IMR-90 (cell line): Measurements from ENCODE around the gene ITGB4. TPM values are rescaled to one million over a fixed set of nuclear protein-coding genes. Genes with fewer than 3 reads are reported as not detected.

Source experiments
- ATAC-seq: fragments of 200-7000 bp; cut with Tn5 transposase; 2 replicates; pipeline ENCODE4 v1.9.1; 2020; ENCODE audit warnings: low read depth, mild to moderate bottlenecking, moderate library complexity
- BruUV-seq: library from RNA; stranded (reverse); fragments of 400-500 nt; replicated peaks from 2 replicates; lab custom pipeline; 2021; lab: Mats Ljungman, UMichigan
- CTCF ChIA-PET: fragments of 300-600 bp; formaldehyde crosslinking; extraction: SDS; loops from one replicate; lab custom pipeline; 2021; ENCODE audit warnings: antibody characterized with exemption; lab: Yijun Ruan, JAX
- POLR2A ChIA-PET: fragments of 300-600 bp; sonication (Branson Sonifier 250); formaldehyde crosslinking; loops from one replicate; lab custom pipeline; 2022; ENCODE audit warnings: antibody characterized with exemption; ENCODE audit not compliant: unreplicated experiment; lab: Charles Lee
- DNase-seq: peaks from one replicate; pipeline ENCODE4 v3.0.0; 2013
- H2AFZ ChIP-seq: replicated peaks from 2 replicates; pipeline ENCODE3; 2013; ENCODE audit warnings: low read length, mild to moderate bottlenecking; ENCODE audit not compliant: poor library complexity
- H2AK5ac ChIP-seq: 2 replicates; pipeline ENCODE4 v1.6.1; 2013; ENCODE audit warnings: low read depth, low read length, inconsistent platforms
- H2AK9ac ChIP-seq: replicated peaks from 2 replicates; pipeline ENCODE3; 2013; ENCODE audit warnings: mild to moderate bottlenecking, low read depth, low read length, moderate library complexity; ENCODE audit not compliant: poor library complexity
- H2BK120ac ChIP-seq: 2 replicates; pipeline ENCODE4 v1.6.1; 2013; ENCODE audit warnings: low read depth, low read length, inconsistent platforms
- H2BK15ac ChIP-seq: 3 replicates; pipeline ENCODE4 v1.6.1; 2013; ENCODE audit warnings: low read depth, low read length, inconsistent platforms
- H2BK20ac ChIP-seq: 2 replicates; pipeline ENCODE4 v1.6.1; 2013; ENCODE audit warnings: low read depth, mild to moderate bottlenecking, inconsistent platforms, low read length, moderate library complexity
- H2BK5ac ChIP-seq: 2 replicates; pipeline ENCODE4 v1.6.1; 2013; ENCODE audit warnings: mild to moderate bottlenecking, low read depth, low read length, inconsistent platforms; ENCODE audit not compliant: poor library complexity, severe bottlenecking
- H3K14ac ChIP-seq: replicated peaks from 2 replicates; pipeline ENCODE4 v1.6.1; 2013; ENCODE audit warnings: low read depth, low read length, inconsistent platforms
- H3K18ac ChIP-seq: 2 replicates; pipeline ENCODE4 v1.6.1; 2013; ENCODE audit warnings: low read depth, low read length, control low read depth
- H3K23ac ChIP-seq: 2 replicates; pipeline ENCODE4 v1.6.1; 2013; ENCODE audit warnings: low read depth, low read length, inconsistent platforms
- H3K27ac ChIP-seq: 2 replicates; pipeline ENCODE4 v1.5.1; 2013; ENCODE audit warnings: mild to moderate bottlenecking, control low read depth, low read length; ENCODE audit not compliant: insufficient read depth
- H3K27me3 ChIP-seq: 2 replicates; pipeline ENCODE4 v1.6.1; 2013; ENCODE audit warnings: low read length; ENCODE audit not compliant: control insufficient read depth, insufficient read depth
- H3K36me3 ChIP-seq: 2 replicates; pipeline ENCODE4 v1.6.1; 2013; ENCODE audit warnings: low read length, mixed read lengths; ENCODE audit not compliant: control insufficient read depth, insufficient read depth
- H3K4ac ChIP-seq: 2 replicates; pipeline ENCODE4 v1.6.1; 2013; ENCODE audit warnings: low read depth, low read length, inconsistent platforms
- H3K4me1 ChIP-seq: 2 replicates; pipeline ENCODE4 v1.6.1; 2013; ENCODE audit warnings: low read length, mixed read lengths; ENCODE audit not compliant: control insufficient read depth, insufficient read depth
- H3K4me2 ChIP-seq: 2 replicates; pipeline ENCODE4 v1.6.1; 2013; ENCODE audit warnings: low read depth, mild to moderate bottlenecking, control low read depth, low read length, moderate library complexity
- H3K4me3 ChIP-seq: 2 replicates; pipeline ENCODE4 v1.5.1; 2013; ENCODE audit warnings: low read depth, mild to moderate bottlenecking, control low read depth, low read length, moderate library complexity; ENCODE audit not compliant: insufficient read depth
- H3K56ac ChIP-seq: 2 replicates; pipeline ENCODE4 v1.6.1; 2013; ENCODE audit warnings: low read length, inconsistent platforms; ENCODE audit not compliant: insufficient read depth; ENCODE audit errors: extremely low read depth
- H3K79me1 ChIP-seq, 2 experiments: 2 replicates each; pipeline ENCODE4 v1.6.1; 2013; ENCODE audit warnings: low read length in 2 of 2, inconsistent platforms in 1 of 2, low read depth in 1 of 2
- H3K9ac ChIP-seq: 2 replicates; pipeline ENCODE4 v1.6.1; 2013; ENCODE audit warnings: low read depth, low read length, control low read depth
- H3K9me1 ChIP-seq: 2 replicates; pipeline ENCODE4 v1.6.1; 2013; ENCODE audit warnings: low read length, inconsistent platforms; ENCODE audit not compliant: insufficient read depth
- H3K9me3 ChIP-seq: 2 replicates; pipeline ENCODE4 v1.6.1; 2013; ENCODE audit warnings: low read length; ENCODE audit not compliant: control insufficient read depth, insufficient read depth
- H4K20me1 ChIP-seq: 2 replicates; pipeline ENCODE4 v1.6.1; 2013; ENCODE audit warnings: low read length, inconsistent platforms; ENCODE audit not compliant: insufficient read depth
- H4K5ac ChIP-seq: 2 replicates; pipeline ENCODE4 v1.6.1; 2013; ENCODE audit warnings: mild to moderate bottlenecking, low read depth, low read length, control low read depth
- H4K8ac ChIP-seq, 2 experiments: 2 replicates each; pipeline ENCODE4 v1.6.1; 2013; ENCODE audit warnings: low read depth in 2 of 2, low read length in 2 of 2, control low read depth in 1 of 2, inconsistent platforms in 1 of 2
- H4K91ac ChIP-seq: 2 replicates; pipeline ENCODE4 v1.6.1; 2013; ENCODE audit warnings: low read depth, low read length, inconsistent platforms; ENCODE audit not compliant: insufficient read depth
- BHLHE40 ChIP-seq: fragments of 150-350 bp; IDR thresholded peaks from 2 replicates; pipeline ENCODE4 v1.6.1; 2016; ENCODE audit warnings: mild to moderate bottlenecking, low read depth, low read length
- CEBPB ChIP-seq: IDR thresholded peaks from 2 replicates; pipeline ENCODE4 v1.6.1; 2012; ENCODE audit warnings: low read depth, low read length, improper control_type of control experiment
- CTCF ChIP-seq: conservative IDR thresholded peaks from 2 replicates; pipeline ENCODE4 v1.5.1; 2012; ENCODE audit warnings: mild to moderate bottlenecking, low read depth, low read length, improper control_type of control experiment
- MXI1 ChIP-seq: IDR thresholded peaks from 2 replicates; pipeline ENCODE4 v1.6.1; 2012; ENCODE audit warnings: low read depth, mild to moderate bottlenecking, low read length, moderate library complexity, borderline replicate concordance
- NFE2L2 ChIP-seq: fragments of 150-350 bp; IDR thresholded peaks from 2 replicates; pipeline ENCODE4 v1.6.1; 2016; ENCODE audit warnings: low read depth, mild to moderate bottlenecking, low read length
- POLR2A ChIP-seq: IDR thresholded peaks from 2 replicates; pipeline ENCODE4 v1.6.1; 2012; ENCODE audit warnings: mild to moderate bottlenecking, low read depth, low read length
- RAD21 ChIP-seq: IDR thresholded peaks from 2 replicates; pipeline ENCODE4 v1.6.1; 2012; ENCODE audit warnings: low read length, improper control_type of control experiment
- WGBS, 2 experiments: methylation state at CpG; one replicate each; pipeline versions ENCODE4 v1.1.5 to v1.1.7; 2013; ENCODE audit warnings: missing lambda C conversion rate in 2 of 2; ENCODE audit not compliant: insufficient read length in 1 of 2; ENCODE audit errors: extremely low coverage in 2 of 2; 5-methylcytosine and 5-hydroxymethylcytosine counted together
- dilution Hi-C: fragments of 300-500 bp; cut with HindIII; formaldehyde crosslinking; loops from one replicate; pipeline ENCODE4 v1.14.3; 2018; ENCODE audit warnings: low sequenced_read_pairs; ENCODE audit not compliant: unreplicated experiment
- in situ Hi-C: fragments of 300-500 bp; cut with MboI; formaldehyde crosslinking; loops from 3 replicates; pipeline ENCODE4 v1.14.3; 2019; ENCODE audit warnings: low sequenced_read_pairs, inconsistent platforms, mixed read lengths
- intact Hi-C: fragments of 100-400 bp; cut with micrococcal nuclease; formaldehyde crosslinking; loops from 2 replicates; pipeline ENCODE4 v1.10.0; 2022
- polyA plus RNA-seq, 3 experiments: library from polyadenylated mRNA; depleted of rRNA; stranded (reverse); fragments of >200 nt; gene quantifications; 2 replicates each; pipeline ENCODE4 v1.2.3, GENCODE V29; 2012; ENCODE audit warnings: low replicate concordance in 1 of 3
- total RNA-seq: library from RNA; depleted of rRNA; stranded (reverse); fragments of >200 nt; gene quantifications from 2 replicates; pipeline ENCODE4 v1.2.3, GENCODE V29; 2012

ITGB4 gene
- total and polyA plus RNA-seq, 2 of the 4 experiments (the other 2 are of a cell fraction) = under 0.01 to 0.27 TPM

GRCh38 chr17:75737133-75737962, 16.1 kb downstream of the ITGB4 start:
- intact Hi-C loops (no loop called here), dilution Hi-C loops (no loop called here), in situ Hi-C loops (no loop called here)
- Histone ChIP-seq H2BK5ac (no peak overlapping the region), H2AK9ac (no peak overlapping the region), H2BK120ac (no peak overlapping the region), H3K4me2 (no peak overlapping the region), H2AK5ac (no peak overlapping the region), H3K27me3 (peaks cover 2% of the 10 kb centered on the region; the same call in 1 of the 2 replicates), H3K4ac (no peak overlapping the region), H3K9ac (no peak overlapping the region), H2BK20ac (no peak overlapping the region), H4K91ac (no peak overlapping the region), H3K4me1 (no peaks in the 10 kb centered on the region), H4K8ac (no peak overlapping the region), H3K14ac (no peak overlapping the region), H3K79me1 (no peaks in the 10 kb centered on the region), H2BK15ac (no peak overlapping the region), H3K36me3 (no peaks in the 10 kb centered on the region), H3K4me3 (no peak overlapping the region), H3K18ac (no peak overlapping the region), H3K56ac (no peak overlapping the region), H3K23ac (no peak overlapping the region), H4K20me1 (no peaks in the 10 kb centered on the region), H4K5ac (no peak overlapping the region), H3K9me1 (no peaks in the 10 kb centered on the region), H3K27ac (no peak overlapping the region), H3K9me3 (no peaks in the 10 kb centered on the region), H2AFZ (no peak overlapping the region)
- POLR2A ChIA-PET = interaction anchor here (0.6 kb wide), 1 partner anchor 109 kb away, joined by 3 read pairs; no protein-coding TSS in a partner anchor
- DNase-seq (no peak), ATAC-seq (no peak)
- CTCF ChIA-PET = interaction anchor here (1.0 to 1.8 kb wide), 3 partner anchors 10 to 103 kb away, joined by 3 to 9 read pairs (median 3); no protein-coding TSS in a partner anchor
- no TSS peak for BruUV-seq
- no peak for TF ChIP-seq NFE2L2
- TF ChIP-seq POLR2A = no peak
- no peak for TF ChIP-seq RAD21
- TF ChIP-seq BHLHE40 = no peak
- no peak for TF ChIP-seq MXI1
- no peak for TF ChIP-seq CTCF
- no peak for TF ChIP-seq CEBPB
- WGBS, 2 experiments = 56% methylated on average over 8 of the region's 20 CpGs; no CpG with 5 or more reads in 1 of the 2 experiments
